Prostate gland (tissue), 2 donors: ENCODE results near the gene AOPEP.

Experiments used
- CTCF ChIP-seq, 4 experiments: fragments of 200-600 bp in 2 of 4; fragments of 450-650 bp in 2 of 4; sonication (generic) in 2 of 4; IDR thresholded peaks; 1 replicate in 3 of 4; 2 replicates in 1 of 4; pipeline ENCODE4 v1.5.1; 2016 to 2019; ENCODE audit warnings: antibody characterized with exemption in 4 of 4, mild to moderate bottlenecking in 2 of 4, moderate library complexity in 2 of 4
- POLR2A ChIP-seq: fragments of 450-650 bp; IDR thresholded peaks from one replicate; pipeline ENCODE4 v1.6.1; 2016; ENCODE audit warnings: antibody characterized with exemption, mild to moderate bottlenecking
- POLR2AphosphoS5 ChIP-seq: sonication (generic); formaldehyde crosslinking; IDR thresholded peaks from one replicate; pipeline ENCODE4 v1.6.1; 2017; ENCODE audit warnings: antibody characterized with exemption

GRCh38 chr9:95074632-95075031 lies 348.1 kb downstream of the AOPEP start:
- TF ChIP-seq POLR2A (no peak), CTCF (IDR thresholded peaks at IDR 0.05) (no peak), POLR2AphosphoS5 (peak; percentile 48)
